SH-SY5Y (cell line): ENCODE results near the gene TPI1.

Source experiments
- GATA2 ChIP-seq: IDR thresholded peaks from 2 replicates; pipeline ENCODE4 v1.6.1; 2011; ENCODE audit warnings: mild to moderate bottlenecking, low read depth, low read length
- GATA3 ChIP-seq: IDR thresholded peaks from 2 replicates; pipeline ENCODE4 v1.6.1; 2011; ENCODE audit warnings: low read depth, mild to moderate bottlenecking, low read length, moderate library complexity

Gene TPI1

DNA sequence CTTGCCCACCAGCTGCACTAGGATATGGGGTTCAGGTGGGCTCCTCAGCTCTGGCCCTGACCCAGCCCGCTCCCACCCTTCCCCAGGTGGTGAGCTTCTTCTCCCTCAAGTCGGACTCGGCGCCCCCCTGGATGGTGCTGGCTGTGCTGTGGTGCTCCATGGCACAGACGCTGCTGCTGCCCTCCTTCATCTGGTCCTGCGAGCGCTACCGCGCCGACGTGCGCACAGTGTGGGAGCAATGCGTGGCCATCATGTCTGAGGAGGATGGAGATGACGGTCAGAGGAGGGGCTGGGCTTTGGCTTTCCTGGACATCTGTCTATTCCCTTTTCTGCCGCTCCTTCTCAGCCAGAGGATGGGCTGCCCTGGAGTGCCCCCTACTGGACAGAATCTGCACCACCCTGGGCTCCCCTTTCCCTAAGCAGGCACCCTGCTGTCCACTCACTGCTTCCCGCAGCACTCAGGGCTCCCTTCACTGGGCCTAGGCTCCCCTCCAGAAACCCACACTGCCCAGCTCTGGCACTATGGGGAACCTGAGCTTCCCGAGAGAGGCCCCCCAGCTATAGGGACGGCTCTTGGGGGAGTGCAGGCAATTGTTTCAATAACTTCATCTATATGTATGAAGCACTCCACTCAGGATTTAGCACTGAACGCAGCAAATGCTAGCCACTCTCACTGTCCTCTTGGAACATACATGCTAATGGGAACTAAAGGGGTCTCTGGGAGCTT is 41.8 kb upstream of the TPI1 start:
- TF ChIP-seq GATA3: no peak
- TF ChIP-seq GATA2: no peak

DNA sequence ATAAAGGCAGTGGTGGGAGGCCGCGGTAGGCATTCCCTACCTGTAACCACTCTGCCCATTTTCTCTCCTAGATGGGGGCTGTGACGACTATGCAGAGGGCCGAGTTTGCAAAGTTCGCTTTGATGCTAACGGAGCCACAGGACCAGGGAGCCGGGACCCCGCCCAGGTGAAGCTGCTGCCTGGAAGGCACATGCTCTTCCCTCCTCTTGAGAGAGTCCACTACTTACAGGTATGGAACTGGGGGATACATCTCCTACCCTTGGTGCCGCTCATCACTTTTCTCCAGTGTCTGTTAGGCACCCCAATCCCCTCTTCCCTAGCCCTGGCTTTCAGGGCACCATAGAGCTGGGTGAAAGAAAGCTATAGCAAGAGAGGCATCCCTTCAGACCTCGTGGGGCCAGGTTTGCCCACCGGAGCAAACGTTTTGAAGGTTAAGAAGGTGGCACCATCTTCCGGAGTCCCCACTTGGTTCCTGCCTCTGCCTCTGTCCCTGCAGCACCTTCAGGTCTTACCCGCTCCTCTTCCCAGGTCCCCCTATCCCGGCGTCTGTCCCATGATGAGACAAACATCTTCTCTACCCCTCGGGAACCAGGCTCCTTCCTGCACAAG is 41.1 kb upstream of the TPI1 start:
- TF ChIP-seq GATA2 (no peak), GATA3 (no peak)

DNA sequence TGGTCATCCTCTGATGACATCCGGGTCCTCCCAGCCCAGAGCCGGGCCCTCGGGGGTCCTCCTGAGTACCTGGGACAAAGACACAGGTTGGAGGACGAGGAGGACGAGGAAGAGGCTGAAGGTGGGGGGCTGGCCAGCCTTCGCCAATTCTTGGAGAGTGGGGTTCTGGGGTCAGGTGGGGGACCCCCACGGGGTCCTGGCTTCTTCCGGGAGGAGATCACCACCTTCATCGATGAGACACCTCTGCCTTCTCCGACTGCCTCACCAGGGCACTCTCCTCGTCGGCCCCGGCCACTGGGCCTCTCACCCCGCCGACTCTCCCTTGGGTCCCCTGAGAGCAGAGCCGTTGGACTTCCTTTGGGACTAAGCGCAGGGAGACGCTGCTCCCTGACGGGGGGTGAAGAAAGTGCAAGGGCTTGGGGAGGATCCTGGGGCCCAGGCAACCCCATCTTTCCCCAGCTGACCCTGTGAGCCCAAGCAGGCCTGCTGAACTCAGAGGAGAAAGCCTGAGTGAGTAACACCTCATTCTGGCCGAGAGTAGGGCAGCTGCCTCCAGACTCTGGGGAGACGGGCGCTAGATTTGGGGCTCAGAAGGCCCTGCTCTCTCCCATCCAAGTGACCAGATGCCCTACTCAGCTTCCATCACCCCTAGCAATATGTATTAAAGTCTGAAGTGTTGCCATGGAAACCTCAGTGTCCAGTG is 40.4 kb upstream of the TPI1 start:
- TF ChIP-seq GATA2 (no peak), GATA3 (no peak)

DNA sequence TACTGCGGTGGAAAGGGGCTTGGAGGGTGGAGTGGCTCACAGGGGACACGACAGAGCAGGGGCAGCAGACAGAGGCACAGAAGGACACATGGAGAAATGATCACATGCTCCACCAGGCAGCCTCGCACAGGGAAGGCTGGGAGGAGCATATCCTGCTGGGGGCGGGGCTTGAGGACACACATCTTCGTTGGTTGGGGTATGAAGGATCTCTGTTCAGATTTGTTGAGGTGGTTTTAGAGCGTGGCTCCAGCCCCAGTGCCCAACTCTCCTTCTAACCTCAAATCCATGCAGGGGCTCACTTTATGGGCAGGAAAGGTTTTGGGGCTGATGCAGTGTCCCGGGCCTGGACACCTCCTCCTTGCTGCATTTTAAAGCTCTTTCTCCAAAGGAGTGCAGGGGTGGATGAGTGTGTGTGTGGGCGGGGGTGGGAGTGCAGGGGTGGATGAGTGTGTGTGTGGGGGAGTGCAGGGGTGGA is 39.9 kb upstream of the TPI1 start:
- TF ChIP-seq GATA3 (no peak), GATA2 (no peak)

DNA sequence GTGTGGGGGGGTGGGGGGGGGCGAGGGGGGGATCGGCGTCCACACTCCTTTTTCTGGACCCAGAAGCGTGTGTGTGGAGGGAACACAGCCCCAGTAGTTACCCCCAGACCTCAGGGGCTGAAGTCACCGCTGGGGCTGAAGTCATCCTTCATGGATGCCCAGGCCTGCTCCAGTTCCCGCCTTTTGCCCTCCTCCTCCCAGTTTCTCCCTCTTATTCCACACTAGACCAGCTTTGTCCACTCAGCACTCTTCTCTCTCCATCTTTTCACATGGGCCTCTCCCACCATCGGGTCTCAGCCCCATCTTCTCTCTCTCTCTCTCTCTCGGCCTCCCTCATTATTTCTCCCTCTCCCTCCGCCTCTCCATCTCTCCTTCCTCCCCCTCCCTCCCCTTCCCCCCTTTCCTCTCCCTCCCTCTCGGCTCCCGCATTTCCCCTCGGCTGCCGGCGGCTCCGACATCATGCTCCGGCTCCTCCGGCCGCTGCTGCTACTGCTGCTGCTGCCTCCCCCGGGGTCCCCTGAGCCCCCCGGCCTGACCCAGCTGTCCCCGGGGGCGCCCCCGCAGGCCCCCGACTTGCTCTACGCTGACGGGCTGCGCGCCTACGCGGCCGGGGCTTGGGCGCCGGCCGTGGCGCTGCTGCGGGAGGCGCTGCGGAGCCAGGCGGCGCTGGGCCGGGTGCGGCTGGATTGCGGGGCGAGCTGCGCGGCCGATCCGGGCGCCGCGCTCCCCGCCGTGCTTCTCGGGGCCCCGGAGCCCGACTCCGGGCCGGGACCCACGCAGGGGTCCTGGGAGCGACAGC is 39.1 kb upstream of the TPI1 start, which contains the start of gene P3H3:
Gene P3H3, plus strand, starts transcription at position 426 of the 799 bp plus-strand sequence. Its CDS starts 34 bp downstream, at position 460.
- TF ChIP-seq GATA2 (no peak), GATA3 (no peak)

DNA sequence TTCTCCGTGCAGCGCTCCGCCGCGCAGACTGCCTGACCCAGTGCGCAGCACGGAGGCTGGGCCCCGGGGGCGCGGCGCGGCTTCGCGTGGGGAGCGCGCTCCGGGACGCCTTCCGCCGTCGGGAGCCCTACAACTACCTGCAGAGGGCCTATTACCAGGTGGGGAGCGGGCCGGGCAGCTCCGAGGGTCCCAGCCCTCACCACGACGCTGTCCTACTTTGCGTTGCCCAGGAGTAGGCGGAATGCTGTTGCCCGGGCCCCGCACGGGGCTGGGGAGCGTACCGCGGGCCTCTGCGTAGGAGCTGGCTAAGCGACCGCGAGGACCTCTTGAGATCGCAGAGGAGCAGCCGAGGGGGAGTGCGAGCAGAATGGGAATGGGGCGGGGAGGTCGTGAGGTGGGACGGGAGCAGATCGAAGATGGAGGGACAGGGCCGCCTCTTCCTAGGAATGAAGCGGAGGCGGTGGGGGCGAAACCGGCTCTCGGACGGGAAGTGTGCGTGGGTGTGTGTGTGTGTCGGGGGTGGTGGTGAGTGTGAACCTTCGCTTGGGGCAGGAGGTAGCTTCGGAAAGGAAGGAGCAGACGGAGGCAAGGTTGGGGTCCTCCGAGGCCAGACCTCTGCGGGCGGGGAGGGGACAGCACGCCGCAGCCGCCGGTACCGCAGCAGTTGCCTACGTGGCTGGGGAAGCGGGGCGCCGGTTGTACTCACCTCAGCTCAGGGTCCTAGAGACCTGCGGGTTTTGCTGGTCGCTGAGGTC is 38.4 kb upstream of the TPI1 start:
- no peak for TF ChIP-seq GATA3
- no peak for TF ChIP-seq GATA2

DNA sequence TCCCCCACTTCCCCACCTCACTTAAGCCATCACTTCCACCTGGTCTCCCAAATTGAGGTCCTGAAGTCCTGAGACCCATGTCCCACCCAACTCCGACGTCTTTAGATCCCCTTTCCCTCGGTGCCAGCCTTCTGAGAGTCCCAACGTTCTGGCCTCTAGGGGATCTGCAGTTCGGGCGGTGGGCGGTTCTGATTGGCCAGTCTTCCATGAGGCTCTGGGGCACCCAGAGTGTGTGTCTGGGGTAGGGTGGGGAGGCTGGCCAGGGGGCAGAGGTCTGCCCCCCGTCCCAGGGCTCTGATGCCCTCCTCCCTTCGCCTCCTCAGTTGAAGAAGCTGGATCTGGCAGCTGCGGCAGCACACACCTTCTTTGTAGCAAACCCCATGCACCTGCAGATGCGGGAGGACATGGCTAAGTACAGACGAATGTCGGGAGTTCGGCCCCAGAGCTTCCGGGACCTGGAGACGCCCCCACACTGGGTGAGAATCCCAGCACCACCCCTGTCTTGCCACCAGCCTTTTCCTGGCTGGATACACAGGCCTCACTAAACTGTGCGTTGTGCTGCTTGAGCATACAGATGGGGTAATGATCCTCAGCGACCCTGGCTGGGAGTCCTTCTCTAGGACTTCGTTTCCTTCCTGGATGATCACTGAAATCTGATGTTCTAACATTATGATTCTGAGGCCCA is 37.7 kb upstream of the TPI1 start:
- TF ChIP-seq GATA2 (no peak), GATA3 (no peak)

DNA sequence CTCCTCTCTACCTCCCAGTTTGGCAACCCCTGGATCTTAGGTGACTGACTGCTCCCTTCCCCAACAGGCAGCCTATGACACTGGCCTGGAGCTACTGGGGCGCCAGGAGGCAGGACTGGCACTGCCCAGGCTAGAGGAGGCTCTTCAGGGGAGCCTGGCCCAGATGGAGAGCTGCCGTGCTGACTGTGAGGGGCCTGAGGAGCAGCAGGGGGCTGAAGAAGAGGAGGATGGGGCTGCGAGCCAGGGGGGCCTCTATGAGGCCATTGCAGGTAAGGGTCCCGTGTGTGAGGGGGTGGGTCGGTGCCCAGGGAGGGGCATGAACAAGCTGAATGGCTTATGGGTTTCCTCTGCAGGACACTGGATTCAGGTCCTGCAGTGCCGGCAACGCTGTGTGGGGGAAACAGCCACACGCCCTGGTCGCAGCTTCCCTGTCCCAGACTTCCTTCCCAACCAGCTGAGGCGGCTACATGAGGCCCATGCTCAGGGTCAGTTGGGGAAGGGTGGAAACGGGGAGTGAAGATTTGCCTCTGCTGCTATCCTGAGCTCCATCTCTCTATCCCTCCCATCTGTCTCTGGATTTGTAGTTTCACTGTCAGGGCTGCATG is 36.9 kb upstream of the TPI1 start:
- TF ChIP-seq GATA3 (no peak), GATA2 (no peak)

DNA sequence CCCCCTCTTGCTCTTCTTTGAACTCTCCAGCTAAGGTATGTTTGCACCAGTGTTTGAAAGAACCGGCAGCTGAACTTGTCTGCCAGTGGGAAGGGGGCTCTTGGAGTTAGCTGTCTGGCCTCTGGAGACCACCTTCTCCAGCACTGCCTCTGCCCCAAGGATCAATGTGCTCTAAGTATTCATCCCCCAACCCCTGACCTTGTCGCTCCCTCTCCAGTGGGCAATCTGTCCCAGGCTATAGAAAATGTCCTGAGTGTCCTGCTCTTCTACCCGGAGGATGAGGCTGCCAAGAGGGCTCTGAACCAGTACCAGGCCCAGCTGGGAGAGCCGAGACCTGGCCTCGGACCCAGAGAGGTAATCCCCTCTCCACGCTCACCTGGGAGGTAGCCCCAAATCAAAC is 36.3 kb upstream of the TPI1 start:
- TF ChIP-seq GATA3 (no peak), GATA2 (no peak)

DNA sequence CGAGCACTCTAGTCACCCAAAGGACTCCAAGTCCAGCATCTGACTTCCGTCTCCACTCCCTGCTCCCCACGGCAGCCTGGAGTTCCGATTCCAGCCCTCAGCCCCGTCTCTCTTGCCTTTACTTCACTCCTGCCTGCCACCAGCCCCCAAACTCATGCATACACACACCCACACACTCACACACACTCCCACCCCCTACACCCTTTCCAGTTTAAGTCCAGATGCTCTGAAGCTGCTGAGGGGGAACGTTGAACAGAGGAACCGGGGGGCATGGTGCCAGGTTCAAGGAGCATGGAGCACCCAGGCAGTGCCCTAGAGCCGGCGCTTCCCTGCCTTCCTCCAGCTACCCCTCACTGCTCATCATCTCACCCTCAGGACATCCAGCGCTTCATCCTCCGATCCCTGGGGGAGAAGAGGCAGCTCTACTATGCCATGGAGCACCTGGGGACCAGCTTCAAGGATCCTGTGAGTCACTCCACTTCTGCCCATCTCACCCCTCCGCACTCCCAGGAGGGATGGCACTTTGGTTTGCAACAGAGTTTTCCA is 35.8 kb upstream of the TPI1 start:
- no peak for TF ChIP-seq GATA3
- no peak for TF ChIP-seq GATA2

DNA sequence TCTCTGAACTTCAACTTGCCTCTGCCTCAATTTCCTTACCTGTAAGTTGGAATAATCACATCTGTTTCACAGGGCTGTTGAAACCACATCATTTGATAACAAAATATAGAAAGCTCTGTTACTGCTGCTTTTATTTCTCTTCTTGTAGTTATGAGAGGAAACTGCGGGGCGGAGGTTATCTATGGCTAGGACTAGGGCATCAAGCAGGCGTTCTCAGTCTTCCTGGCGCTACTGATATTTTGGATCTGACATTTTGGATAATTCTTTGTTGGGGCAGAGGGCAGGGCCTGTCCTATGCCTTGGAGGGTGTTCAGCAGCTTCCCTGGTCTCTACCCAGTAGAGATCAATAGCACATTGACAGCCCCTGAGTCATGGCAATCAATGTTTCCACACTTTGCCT is 35.2 kb upstream of the TPI1 start:
- no peak for TF ChIP-seq GATA2
- TF ChIP-seq GATA3: no peak
